ENCODE results near the gene WDR13. TPM values are rescaled to one million over a fixed set of nuclear protein-coding genes. Genes with fewer than 3 reads are reported as not detected.

Gene WDR13
- polyA plus RNA-seq, 1 experiment, result 24.1 TPM

Small RNAs within 50 kb of the gene (small RNA-seq; reads per million reads assigned to genes)
- not detected for gene MRPL32P1 (ENCODE audit: insufficient read length, low read depth)

Other genes starting within 250 kb of the WDR13 start
- gene SSX3, start 240.8 kb upstream of the WDR13 start, polyA plus RNA-seq (2011; rRNA removed), result not detected in 2 replicates
- not detected in 2 replicates for gene SSX4, start 214.0 kb upstream of the WDR13 start, polyA plus RNA-seq (2011; rRNA removed)
- not detected in 2 replicates for gene SSX4B, start 185.5 kb upstream of the WDR13 start, polyA plus RNA-seq (2011; rRNA removed)
- 19.1 and 22.3 TPM in 2 replicates for gene SLC38A5, start 127.2 kb upstream of the WDR13 start, polyA plus RNA-seq (2011; rRNA removed)
- gene FTSJ1, start 121.3 kb upstream of the WDR13 start, polyA plus RNA-seq (2011; rRNA removed), result 19.7 and 26.3 TPM in 2 replicates
- 8.4 and 11.6 TPM in 2 replicates for gene PORCN, start 88.5 kb upstream of the WDR13 start, polyA plus RNA-seq (2011; rRNA removed)
- 19.8 and 23.8 TPM in 2 replicates for gene EBP, start 75.7 kb upstream of the WDR13 start, polyA plus RNA-seq (2011; rRNA removed)
- gene TBC1D25, start 57.8 kb upstream of the WDR13 start, polyA plus RNA-seq (2011; rRNA removed), result 7.9 and 9.3 TPM in 2 replicates
- gene RBM3, start 23.0 kb upstream of the WDR13 start, polyA plus RNA-seq (2011; rRNA removed), result 294 and 317 TPM in 2 replicates
- gene WAS, start 86.3 kb downstream of the WDR13 start, polyA plus RNA-seq (2011; rRNA removed), result 0.14 TPM in 1 of 2 replicates, not detected in the other
- 2.4 and 3.1 TPM in 2 replicates for gene SUV39H1, start 99.2 kb downstream of the WDR13 start, polyA plus RNA-seq (2011; rRNA removed)
- gene GLOD5, start 164.3 kb downstream of the WDR13 start, polyA plus RNA-seq (2011; rRNA removed), result not detected in 2 replicates
- gene GATA1, start 189.1 kb downstream of the WDR13 start, polyA plus RNA-seq (2011; rRNA removed), result not detected in 2 replicates
- gene HDAC6, start 204.6 kb downstream of the WDR13 start, polyA plus RNA-seq (2011; rRNA removed), result 20.5 and 22.8 TPM in 2 replicates
- gene ERAS, start 229.0 kb downstream of the WDR13 start, polyA plus RNA-seq (2011; rRNA removed), result not detected in 2 replicates
- not detected in 2 replicates for gene PCSK1N, start 238.1 kb downstream of the WDR13 start, polyA plus RNA-seq (2011; rRNA removed)